Adipose tissue (tissue), 3 donors: ENCODE measurements around the gene COL11A2. TPM values are rescaled to one million over a fixed set of nuclear protein-coding genes. Genes with fewer than 3 reads are reported as not detected.
A peak's percentile ranks its signal among the peaks of the same experiment; 100 is the strongest.

ENCODE experiments used
- H3K27ac ChIP-seq: one replicate; pipeline ENCODE4 v1.5.1; 2013; ENCODE audit warnings: low read depth, low read length
- WGBS, 3 donors: extraction: QIAGEN DNeasy Blood & Tissue Kit; methylation state at CpG; one replicate each; pipeline ENCODE4 v1.1.7; 2013; 5-methylcytosine and 5-hydroxymethylcytosine counted together
- polyA plus RNA-seq, 3 donors: library from polyadenylated mRNA; stranded (reverse); fragments of 200-250 nt; gene quantifications; one replicate each; pipeline ENCODE4 v1.2.3, GENCODE V29; 2013
- donor health status: healthy with polysubstance abuse.
- donor health status: Bipolar disorder and iron deficiency.
- donor health status: healthy.

The COL11A2 gene
- polyA plus RNA-seq, 3 donors, result 0.28 to 2.6 (median 0.88) TPM

DNA sequence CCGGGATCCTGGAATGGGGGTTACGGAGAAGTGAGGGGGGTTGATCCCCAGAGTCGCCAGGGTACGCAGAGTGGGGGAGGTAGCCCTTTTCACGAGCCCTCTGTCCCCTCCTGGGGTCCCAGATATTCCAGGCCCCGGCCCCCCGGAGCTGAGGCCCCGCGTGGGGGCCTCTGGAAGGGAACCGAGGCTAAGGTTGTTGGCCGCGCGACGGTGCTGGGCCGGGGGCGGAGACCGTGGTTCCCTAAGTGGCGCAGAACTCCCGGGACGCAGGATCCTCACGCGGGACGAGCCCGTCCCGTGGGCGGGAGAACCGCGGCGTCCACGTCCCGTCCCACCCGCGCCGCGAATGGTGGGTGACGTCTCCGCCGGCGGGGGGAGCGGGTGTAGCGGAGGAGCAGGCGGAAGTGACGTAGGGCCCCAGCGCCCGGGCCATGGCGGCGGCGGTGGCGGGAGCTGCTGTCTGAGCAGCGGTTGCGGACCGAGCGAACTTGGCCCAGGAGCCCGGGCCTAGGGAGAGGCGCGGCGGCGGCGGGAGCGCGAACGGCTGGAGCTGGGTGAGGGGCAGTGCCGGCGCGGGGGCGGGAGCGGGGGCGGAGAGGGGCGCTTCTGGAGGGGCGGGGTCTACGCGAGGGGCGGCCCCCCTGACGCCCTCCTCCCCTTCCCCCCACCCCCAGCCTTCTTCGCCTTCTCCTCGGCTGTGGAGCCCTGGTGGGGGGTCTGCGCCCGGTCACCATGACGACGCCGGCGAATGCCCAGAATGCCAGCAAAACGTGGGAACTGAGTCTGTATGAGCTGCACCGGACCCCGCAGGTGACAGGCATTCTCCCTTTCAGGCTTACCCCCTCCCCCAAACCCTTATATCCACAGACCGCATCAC, 16.1 kb upstream of the COL11A2 start, which contains the start of gene RING1:
Gene RING1 (plus strand): TSS at position 410 of the 877 bp plus-strand sequence. CDS start 323 bp downstream, at position 733.
- H3K27ac ChIP-seq, result peak within 1 kb of the TSS; percentile 84
- 1% methylated on average over 53 to 85 of the region's 86 CpGs for WGBS, 3 donors

DNA sequence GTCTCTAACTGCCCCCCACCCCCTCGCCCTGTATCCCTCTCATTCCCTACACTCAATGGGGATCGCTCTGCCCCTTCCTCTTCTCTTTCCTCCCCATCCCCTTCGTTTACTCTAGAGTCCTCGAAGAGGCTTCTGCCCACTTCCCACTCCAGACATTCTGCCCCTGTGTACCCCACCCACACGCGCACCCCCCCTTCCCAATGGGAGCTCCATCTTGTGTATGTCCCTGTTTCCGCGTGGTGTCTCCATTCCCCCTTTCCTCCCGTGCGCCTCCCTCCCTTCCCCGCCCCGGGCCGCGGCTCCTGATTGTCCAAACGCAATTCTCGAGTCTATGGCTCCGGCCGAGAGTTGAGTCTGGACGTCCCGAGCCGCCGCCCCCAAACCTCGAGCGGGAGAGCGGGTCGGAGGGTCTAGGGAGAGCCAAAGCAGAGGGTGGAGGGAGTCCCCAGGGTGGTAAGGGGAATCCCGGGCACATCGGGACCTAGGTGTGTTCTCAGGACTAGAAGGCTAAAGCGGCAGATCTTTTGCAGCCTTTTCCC, 15.4 kb upstream of the COL11A2 start:
- peak overlapping the region; percentile 84 for H3K27ac ChIP-seq
- whole genome bisulfite sequencing, 3 donors, result 0 to 3% (median 1%) methylated on average over 27 to 29 of the region's 29 CpGs

DNA sequence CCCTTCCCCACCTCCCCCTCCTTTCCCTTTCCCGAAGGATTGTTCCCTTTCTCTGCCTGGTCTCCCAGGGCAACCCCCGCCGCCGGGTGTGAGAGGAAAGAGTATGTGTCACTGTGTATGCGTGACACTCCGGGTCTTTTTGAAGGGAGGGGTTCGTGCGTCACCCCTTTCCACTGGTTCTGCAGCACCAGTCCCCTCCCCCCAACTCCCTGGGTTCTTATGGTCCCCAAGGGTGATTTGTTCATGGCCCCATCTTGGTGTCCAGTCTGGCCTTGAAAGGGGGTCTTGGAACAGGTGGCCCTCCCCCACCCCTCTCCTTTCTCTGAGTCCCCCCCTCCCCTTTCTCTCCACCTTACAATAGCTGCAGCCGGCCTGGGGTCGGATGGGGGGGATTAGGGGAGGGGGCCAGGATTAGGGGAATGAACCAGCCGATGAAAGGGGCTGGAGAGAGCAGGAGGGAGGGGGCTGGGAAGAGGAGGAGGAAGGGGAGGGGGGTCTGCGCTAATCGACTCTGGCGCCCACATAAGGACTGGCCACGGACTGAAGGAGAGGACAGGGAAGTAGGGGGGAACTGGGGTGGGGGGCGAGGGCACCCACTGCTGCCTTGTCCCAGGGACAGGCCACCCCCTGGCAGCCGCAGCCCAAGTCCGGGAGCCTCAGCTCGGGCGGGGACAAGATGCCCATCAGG, 14.7 kb upstream of the COL11A2 start:
- 23 to 24% (median 23%) methylated on average over 16 to 20 of the region's 20 CpGs for WGBS, 3 donors
- H3K27ac ChIP-seq, result no peak overlapping the region

DNA sequence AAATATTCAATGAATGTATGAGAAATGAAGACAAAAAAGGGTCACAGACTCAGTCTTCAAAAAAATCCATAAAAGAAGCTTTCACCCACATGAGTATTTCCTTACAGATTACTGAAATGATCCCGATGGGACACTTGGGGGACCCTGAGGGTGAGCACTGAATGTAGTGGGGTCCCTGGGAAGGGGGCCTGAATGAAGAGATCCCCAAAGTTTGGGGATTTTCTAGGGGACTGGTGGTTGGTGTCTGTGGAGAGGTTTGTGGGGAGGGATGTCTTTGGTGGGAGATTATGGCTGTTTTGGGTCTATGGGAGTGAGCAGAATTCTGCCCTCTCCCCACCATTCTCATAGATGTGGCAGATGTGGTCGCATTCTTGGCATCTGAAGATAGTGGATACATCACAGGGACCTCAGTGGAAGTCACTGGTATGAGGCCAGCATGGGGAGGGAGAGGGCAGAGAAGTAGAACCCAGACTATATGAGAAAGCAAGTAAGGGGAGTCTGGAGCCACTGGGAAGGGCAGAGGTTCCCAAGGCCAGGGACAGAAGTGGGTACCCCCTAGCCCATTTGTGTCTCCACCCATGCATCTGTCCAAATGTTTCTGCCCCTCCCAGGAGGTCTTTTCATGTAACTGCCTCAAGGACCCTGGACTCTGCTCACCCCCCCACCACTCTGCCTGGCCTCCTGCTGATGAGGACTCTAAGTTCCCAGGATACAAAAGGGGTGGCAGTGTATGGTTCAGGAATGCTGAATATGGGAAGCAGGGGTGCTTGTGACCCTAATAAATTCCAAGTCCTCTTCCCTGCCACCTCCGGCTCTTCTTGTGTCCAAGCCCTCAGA, 14.0 kb upstream of the COL11A2 start:
- 75 to 89% (median 81%) methylated on average over 3 of the region's 3 CpGs for WGBS, 3 donors
- H3K27ac ChIP-seq, result no peak overlapping the region

DNA sequence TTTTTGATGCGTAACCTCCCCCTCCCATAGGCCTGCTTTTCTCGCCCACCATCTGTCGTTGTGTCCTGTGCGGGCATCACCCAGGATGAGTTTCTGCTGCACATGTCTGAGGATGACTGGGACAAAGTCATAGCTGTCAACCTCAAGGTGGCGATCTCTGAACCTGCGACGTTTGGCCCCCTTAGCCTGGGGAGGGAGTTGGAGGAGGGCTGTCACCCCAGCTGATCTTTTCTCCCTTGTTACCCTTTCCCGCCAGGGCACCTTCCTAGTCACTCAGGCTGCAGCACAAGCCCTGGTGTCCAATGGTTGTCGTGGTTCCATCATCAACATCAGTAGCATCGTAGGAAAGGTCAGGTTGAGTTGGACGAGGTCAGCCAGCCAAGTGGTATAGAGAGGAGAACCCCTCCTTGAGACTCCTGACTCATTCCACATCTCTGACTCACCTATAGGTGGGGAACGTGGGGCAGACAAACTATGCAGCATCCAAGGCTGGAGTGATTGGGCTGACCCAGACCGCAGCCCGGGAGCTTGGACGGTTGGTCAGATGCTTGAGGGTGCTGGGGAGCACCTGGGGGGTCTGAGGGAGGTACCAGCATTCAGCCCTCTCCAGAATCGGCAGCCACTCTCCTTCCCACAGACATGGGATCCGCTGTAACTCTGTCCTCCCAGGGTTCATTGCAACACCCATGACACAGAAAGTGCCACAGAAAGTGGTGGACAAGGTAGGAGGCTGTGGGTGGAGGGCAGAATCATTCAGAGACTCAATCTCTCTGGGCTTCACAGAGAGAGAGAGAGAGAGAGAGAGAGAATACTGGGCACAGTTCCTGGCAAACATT, 13.1 kb upstream of the COL11A2 start:
- WGBS, 3 donors, result 28 to 59% (median 56%) methylated on average over 17 of the region's 17 CpGs
- H3K27ac ChIP-seq, result no peak overlapping the region

DNA sequence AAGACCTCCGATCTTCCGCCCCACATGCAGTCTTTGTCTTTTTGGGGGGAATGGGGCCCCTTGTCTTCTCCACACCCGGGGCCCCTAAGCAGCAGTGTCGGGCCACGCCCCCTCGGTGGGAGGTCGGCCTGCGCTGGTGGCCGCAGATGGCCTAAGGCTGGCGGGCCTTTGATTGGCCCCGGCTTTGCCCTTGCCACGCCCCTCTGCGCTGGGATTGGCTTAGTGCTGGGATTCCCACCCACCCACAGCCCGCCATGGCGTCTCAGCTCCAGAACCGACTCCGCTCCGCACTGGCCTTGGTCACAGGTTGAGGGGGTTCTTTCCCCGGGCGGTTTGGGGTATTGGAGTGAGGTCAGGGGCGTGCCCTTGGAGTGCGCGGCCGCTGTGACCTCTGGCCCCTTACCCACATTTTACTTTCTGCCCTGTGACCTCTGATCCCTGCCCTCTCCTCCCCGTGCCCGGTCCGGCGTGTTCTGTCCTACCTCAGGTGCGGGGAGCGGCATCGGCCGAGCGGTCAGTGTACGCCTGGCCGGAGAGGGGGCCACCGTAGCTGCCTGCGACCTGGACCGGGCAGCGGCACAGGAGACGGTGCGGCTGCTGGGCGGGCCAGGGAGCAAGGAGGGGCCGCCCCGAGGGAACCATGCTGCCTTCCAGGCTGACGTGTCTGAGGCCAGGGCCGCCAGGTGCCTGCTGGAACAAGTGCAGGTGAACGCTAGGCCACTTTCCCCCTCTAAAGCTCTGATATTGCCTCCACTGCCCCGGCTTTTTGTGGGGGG, 12.3 kb upstream of the COL11A2 start, which contains the start of gene HSD17B8:
Gene HSD17B8 (plus strand): TSS at position 241 of the 776 bp plus-strand sequence. CDS start 14 bp downstream, at position 255.
- H3K27ac ChIP-seq, result no peak within 1 kb of the TSS
- 0 to 2% (median 1%) methylated on average over 48 of the region's 48 CpGs for WGBS, 3 donors

DNA sequence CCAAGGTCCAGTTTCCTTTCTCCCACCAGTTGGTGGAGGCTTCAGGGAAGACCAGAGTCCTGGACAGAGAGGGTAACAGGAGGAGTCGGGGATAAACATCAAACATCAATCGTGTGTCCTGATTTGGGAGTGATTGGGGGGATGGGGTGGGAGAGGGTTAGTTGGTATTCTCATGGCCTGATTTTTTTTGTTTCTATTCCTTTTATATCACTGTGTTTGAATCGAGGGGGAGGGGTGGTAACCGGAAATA, 11.8 kb upstream of the COL11A2 start:
- WGBS, 3 donors, result 3 to 5% (median 4%) methylated on average over 4 of the region's 4 CpGs
- no peak overlapping the region for H3K27ac ChIP-seq

DNA sequence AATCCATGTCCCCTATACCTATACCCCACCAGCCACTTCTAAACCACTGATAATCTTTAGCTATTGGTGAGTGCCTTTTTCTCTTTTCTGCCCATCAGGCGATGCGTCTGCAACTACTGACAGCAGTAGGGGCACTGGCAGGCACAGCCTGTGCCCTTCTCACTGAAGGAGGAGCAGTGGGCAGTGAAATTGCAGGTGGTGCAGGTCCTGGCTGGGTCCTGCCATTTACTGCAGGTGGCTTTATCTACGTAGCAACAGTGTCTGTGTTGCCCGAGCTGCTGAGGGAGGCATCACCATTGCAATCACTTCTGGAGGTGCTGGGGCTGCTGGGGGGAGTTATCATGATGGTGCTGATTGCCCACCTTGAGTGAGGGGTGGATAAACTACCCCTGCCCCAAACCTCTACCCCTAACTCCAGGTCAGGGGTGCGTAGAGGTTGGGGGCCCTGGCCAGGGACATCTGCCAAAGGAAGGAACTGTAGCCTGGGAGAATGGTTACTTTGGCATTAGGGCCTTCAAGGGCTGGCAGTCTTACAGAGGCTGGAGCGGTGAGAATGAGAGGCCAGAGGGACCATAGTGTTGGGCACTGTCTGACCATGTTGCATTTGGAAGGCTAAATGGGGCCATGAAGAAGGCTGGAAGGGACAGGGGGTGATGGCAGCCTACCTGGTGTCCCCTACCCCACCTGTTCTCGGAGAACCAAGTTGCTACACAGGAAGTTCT, 11.3 kb upstream of the COL11A2 start:
- H3K27ac ChIP-seq, result no peak overlapping the region
- 73 to 86% (median 83%) methylated on average over 7 of the region's 7 CpGs for WGBS, 3 donors

DNA sequence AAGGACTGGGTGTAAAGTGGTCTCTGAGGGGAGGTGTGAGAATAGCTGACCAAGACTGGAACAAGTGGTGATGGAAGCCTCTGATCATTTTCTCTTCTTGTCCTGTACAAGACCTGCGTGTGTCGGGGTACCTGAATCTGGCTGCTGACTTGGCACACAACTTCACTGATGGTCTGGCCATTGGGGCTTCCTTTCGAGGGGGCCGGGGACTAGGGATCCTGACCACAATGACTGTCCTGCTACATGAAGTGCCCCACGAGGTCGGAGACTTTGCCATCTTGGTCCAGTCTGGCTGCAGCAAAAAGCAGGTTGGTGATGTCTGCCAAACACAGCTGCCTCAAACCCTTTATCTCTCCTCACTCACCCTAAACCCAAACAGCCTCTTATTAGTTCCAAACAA, 10.5 kb upstream of the COL11A2 start:
- H3K27ac ChIP-seq, result no peak overlapping the region
- 79 to 90% (median 88%) methylated on average over 6 of the region's 6 CpGs for WGBS, 3 donors

DNA sequence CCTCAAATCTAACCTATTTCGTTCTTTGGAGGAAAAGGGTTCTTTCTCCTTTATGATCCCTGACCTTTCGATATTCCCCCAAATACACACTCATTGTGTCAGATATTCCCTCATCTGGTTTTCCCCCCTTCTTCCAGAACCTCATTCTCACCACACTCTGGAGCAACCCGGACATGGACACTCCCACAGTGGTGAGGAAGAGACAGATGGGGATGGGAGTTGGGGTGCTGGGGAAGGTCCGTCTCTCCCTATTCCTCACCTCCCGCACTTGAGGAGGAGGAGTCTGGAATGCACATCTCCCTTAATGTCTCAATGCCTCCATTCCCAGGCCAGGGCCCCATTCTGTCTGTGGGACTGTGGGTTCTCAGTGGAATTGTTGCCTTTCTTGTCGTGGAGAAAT, 9.7 kb upstream of the COL11A2 start:
- WGBS, 3 donors, result 46 to 83% (median 81%) methylated on average over 6 of the region's 6 CpGs
- no peak overlapping the region for H3K27ac ChIP-seq

DNA sequence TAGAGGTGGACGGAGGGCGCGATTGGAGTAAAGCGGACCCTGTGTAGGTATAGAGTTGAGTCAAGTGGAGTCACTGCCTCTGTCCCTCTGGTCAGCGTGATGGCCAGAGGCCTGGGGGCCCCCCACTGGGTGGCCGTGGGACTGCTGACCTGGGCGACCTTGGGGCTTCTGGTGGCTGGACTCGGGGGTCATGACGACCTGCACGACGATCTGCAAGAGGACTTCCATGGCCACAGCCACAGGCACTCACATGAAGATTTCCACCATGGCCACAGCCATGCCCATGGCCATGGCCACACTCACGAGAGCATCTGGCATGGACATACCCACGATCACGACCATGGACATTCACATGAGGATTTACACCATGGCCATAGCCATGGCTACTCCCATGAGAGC, 8.9 kb upstream of the COL11A2 start:
- peak overlapping the region; percentile 59 for H3K27ac ChIP-seq
- WGBS, 3 donors, result 1 to 4% (median 2%) methylated on average over 13 to 14 of the region's 14 CpGs

DNA sequence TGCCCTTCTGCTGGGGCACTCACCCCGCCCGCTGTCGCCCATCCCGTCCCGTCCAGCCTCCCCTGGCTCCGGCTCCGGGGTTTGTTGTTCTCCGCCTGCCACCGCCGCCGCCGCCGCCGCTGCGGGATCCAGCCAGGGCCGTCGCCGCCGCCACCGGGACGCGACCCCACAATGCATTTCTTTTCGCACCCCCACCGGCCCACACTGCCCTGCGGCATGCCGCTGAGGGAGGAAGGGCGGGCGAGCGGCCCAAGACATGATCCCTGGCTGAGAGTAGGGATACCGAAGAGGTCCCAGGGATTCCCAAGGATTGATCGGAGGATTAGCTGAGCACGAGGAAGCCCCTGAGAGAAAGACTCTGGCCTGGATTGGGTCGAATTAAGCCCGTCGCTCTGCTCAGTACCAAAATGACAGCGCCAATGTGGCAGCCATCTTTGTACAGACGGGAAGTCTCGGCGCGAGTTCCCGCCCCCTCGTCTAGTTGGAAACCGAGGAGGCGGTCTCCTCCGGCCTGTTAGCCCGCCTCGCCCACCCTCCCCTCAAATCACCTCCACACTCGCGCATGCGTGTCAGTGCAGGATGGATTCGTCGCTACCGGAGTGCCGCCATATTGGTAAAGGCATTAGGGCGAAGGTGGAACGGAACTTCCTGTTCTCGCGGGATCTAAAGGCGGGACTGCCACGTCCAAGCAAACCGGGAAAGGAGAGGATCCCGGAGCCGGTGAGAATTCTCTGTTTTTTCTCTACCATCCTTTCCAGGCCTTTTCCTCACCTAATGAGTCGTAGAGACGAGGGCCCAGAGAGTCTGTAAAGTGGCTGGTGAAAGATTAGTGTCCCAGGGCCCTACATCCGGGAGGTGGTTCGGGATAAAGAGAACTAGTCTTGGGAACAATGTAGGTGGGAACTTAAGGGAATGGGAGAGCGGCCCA, 8.2 kb upstream of the COL11A2 start, which contains the start of the genes RXRB and SLC39A7:
Gene RXRB (minus strand): TSS at position 447 of the 928 bp plus-strand sequence. CDS start 189 bp downstream, at position 258.
Gene SLC39A7 (plus strand): TSS at position 649 of the 928 bp plus-strand sequence. CDS start 379 bp downstream, outside the sequence.
- H3K27ac ChIP-seq, result peak within 1 kb of the TSS; percentile 66
- 0 to 1% (median 0%) methylated on average over 54 to 68 of the region's 68 CpGs for WGBS, 3 donors

DNA sequence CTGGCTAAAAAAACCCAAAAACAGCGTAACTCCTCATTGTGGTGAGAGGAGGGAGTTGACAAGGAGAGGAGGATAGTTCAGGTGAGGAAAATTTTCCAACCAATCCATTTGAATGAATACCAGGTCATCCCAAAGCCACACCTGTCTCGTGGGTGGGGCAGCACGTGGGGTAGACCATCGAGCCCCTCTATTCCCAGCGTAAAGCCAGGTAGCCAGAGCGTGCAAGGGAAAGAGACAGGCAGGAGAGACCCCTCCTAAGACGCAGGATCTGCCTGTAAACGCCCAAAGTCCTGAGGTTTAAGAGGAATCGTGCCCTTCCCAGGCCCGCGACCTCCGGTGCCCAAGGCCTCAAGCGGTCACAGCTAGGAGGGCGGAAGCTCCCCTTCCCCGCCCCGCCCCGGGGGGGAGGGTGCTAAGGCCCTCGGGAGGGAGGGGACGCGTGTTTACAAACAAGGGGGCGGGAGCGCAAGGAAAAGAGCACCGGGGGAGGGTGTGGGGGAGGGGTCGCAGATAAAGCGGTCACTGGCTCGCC, 7.5 kb upstream of the COL11A2 start:
- 2 to 3% (median 3%) methylated on average over 11 to 26 of the region's 26 CpGs for WGBS, 3 donors

DNA sequence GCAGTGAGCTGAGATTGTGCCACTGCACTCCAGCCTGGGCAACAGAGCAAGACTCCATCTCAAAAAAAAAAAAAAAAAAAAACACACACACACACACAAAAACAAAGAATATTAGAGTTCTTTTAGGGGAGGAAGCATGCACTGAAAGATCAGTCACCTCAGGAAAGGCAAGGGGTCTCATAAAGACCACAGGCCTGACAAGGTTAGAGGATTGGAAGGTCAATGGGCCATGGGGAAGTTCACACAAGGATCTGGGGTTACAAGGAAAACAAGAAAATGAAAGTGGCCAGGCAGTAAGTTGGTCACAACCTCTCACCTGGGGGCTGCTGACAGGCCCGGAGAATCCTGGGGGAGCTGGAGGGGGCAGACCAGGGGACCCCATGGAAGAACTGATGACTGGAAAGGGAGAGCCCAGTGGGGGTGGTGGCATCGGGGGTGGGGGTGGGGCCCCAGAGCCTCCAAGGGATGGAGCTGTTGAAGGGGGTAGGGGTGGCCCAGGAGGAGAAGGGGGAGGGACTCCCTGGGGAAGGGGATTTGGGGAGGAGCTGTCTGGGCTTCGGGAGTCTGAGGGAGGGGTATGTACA, 6.7 kb upstream of the COL11A2 start:
- H3K27ac ChIP-seq, result no peak overlapping the region
- WGBS, 3 donors, result 23 to 44% (median 35%) methylated on average over 3 of the region's 3 CpGs

More for the DNA sequence above, 7.5 kb upstream of the COL11A2 start:
- peak overlapping the region; percentile 66 for H3K27ac ChIP-seq
